Measurements from ENCODE around the gene DIDO1.

The DIDO1 gene

GRCh38 chr20:62911701-62912280 lies 14.5 kb downstream of the DIDO1 start:
- Histone ChIP-seq H3K36me3 (ENCODE audit: control insufficient read depth in 1 of 2, insufficient read depth in 2 of 2, low read length in 2 of 2) (peaks cover 54 to 60% of the 10 kb centered on the region in 2 donors), H3K27me3 (ENCODE audit: low read depth, low read length) (no peaks in the 10 kb centered on the region), H3K4me1 (ENCODE audit: control insufficient read depth in 1 of 2, insufficient read depth in 2 of 2, low read length in 2 of 2) (peaks cover 8 to 35% of the 10 kb centered on the region in 2 donors), H3K9me3 (ENCODE audit: control insufficient read depth in 1 of 2, low read length in 2 of 2) (no peaks in the 10 kb centered on the region), H3K27ac (ENCODE audit: low read length) (no peak overlapping the region), H3K4me3 (ENCODE audit: low read depth in 1 of 2, low read length in 2 of 2) (no peak overlapping the region)

GRCh38 chr20:62910777-62911497 lies 15.4 kb downstream of the DIDO1 start:
- Histone ChIP-seq H3K27ac (ENCODE audit: low read length) (no peak overlapping the region), H3K36me3 (ENCODE audit: control insufficient read depth in 1 of 2, insufficient read depth in 2 of 2, low read length in 2 of 2) (peaks cover 63 to 68% of the 10 kb centered on the region in 2 donors), H3K4me3 (ENCODE audit: low read depth in 1 of 2, low read length in 2 of 2) (no peak overlapping the region), H3K4me1 (ENCODE audit: control insufficient read depth in 1 of 2, insufficient read depth in 2 of 2, low read length in 2 of 2) (peaks cover 5 to 27% of the 10 kb centered on the region in 2 donors), H3K27me3 (ENCODE audit: low read depth, low read length) (no peaks in the 10 kb centered on the region), H3K9me3 (ENCODE audit: control insufficient read depth in 1 of 2, low read length in 2 of 2) (no peaks in the 10 kb centered on the region)

GRCh38 chr20:62910217-62910766 lies 16.0 kb downstream of the DIDO1 start:
- Histone ChIP-seq H3K4me3 (ENCODE audit: low read depth in 1 of 2, low read length in 2 of 2) (no peak overlapping the region), H3K4me1 (ENCODE audit: control insufficient read depth in 1 of 2, insufficient read depth in 2 of 2, low read length in 2 of 2) (peaks cover 5 to 21% of the 10 kb centered on the region in 2 donors), H3K27ac (ENCODE audit: low read length) (no peak overlapping the region), H3K36me3 (ENCODE audit: control insufficient read depth in 1 of 2, insufficient read depth in 2 of 2, low read length in 2 of 2) (peaks cover 69 to 75% of the 10 kb centered on the region in 2 donors), H3K9me3 (ENCODE audit: control insufficient read depth in 1 of 2, low read length in 2 of 2) (no peaks in the 10 kb centered on the region), H3K27me3 (ENCODE audit: low read depth, low read length) (no peaks in the 10 kb centered on the region)

DNA sequence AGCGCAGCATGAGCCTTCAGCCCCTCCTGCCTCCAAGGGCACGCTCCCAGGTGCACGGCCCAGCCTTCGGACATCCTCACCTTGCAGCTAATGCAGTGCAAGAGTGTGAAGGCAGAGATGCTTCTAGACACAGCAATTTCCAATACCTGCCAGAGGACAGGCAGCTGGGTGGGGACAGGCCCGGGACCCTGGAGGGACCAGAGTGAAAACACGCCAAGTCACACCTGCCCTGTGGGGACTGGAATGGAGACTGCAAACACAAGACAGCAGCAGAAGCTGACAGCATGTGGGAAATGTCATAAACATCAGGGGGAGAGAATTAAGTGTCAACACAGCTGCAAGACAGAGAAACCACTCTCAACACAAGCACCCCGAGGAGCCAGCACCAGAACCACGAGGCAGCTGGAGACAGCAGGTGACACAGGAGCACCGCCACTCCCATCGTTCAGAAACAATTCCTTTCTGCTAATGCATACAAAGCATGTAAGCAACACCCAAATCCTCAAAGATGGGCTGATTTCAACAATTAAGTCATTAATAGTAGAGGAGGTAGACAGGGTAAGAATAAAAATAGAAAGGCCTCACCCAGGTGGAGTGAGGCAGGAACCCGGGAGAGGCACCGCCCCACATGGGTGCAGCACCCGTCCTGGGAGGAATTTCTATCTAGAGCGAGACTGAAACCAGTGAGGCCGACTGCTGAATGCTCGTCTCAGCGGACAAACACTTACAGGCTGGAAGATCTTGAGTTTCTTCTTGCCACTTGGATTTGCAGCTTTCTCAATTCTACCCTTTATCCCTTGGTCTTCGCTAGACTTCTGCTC lies 17.1 kb downstream of the DIDO1 start:
- no peak overlapping the region for H3K27ac ChIP-seq (ENCODE audit: low read length)
- H3K27me3 ChIP-seq (ENCODE audit: low read depth, low read length), result no peaks in the 10 kb centered on the region
- H3K4me1 ChIP-seq (ENCODE audit: control insufficient read depth in 1 of 2, insufficient read depth in 2 of 2, low read length in 2 of 2), result peaks cover 0 to 12% of the 10 kb centered on the region in 2 donors
- H3K9me3 ChIP-seq (ENCODE audit: control insufficient read depth in 1 of 2, low read length in 2 of 2), result no peaks in the 10 kb centered on the region
- H3K4me3 ChIP-seq (ENCODE audit: low read depth in 1 of 2, low read length in 2 of 2), result no peak overlapping the region
- peaks cover 76 to 82% of the 10 kb centered on the region in 2 donors for H3K36me3 ChIP-seq (ENCODE audit: control insufficient read depth in 1 of 2, insufficient read depth in 2 of 2, low read length in 2 of 2)

- Histone ChIP-seq H3K4me1 (ENCODE audit: control insufficient read depth in 1 of 2, insufficient read depth in 2 of 2, low read length in 2 of 2) (no peaks in the 10 kb centered on the region), H3K27ac (ENCODE audit: low read length) (no peak overlapping the region), H3K4me3 (ENCODE audit: low read depth in 1 of 2, low read length in 2 of 2) (no peak overlapping the region), H3K27me3 (ENCODE audit: low read depth, low read length) (no peaks in the 10 kb centered on the region), H3K36me3 (ENCODE audit: control insufficient read depth in 1 of 2, insufficient read depth in 2 of 2, low read length in 2 of 2) (peaks cover 81 to 86% of the 10 kb centered on the region in 2 donors), H3K9me3 (ENCODE audit: control insufficient read depth in 1 of 2, low read length in 2 of 2) (no peaks in the 10 kb centered on the region)
These were observed 18.7 kb downstream of the DIDO1 start for GRCh38 chr20:62907384-62908317.

DNA sequence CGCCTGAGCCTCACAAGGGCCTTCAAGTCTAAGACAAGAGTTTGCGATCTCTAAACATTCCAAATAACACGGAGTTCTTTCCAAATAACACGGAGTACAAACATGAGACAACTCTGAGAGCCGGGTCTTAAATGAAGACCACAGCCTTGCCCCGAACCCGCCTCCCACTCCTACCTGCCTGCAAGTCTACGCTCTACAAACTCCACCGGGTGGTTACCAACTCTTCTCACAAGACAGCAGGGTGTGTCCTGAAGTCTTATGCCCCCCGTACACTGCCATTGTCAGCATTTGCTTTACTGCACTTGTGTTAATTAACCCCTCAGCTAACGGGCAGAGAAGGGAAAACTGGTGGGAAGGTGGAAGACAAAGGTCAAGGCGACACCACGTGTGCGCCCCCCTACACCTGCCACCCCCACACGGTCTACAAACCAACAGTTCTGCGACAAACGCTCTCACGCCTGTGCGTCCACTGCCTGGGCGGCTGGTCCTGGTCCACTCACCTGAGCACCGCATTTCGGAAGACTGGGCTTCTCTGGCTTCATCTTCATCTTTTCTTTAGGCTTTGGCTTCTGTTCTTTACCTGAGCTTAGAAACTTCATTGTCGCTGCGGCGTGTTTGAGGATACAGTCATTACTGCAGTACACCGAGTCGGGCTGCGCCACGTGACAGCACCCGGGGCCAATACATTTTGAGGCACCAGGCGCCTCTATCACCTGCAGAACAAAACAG lies 19.5 kb downstream of the DIDO1 start:
- Histone ChIP-seq H3K9me3 (ENCODE audit: control insufficient read depth in 1 of 2, low read length in 2 of 2) (no peaks in the 10 kb centered on the region), H3K4me3 (ENCODE audit: low read depth in 1 of 2, low read length in 2 of 2) (no peak overlapping the region), H3K27ac (ENCODE audit: low read length) (no peak overlapping the region), H3K36me3 (ENCODE audit: control insufficient read depth in 1 of 2, insufficient read depth in 2 of 2, low read length in 2 of 2) (peaks cover 82 to 87% of the 10 kb centered on the region in 2 donors), H3K27me3 (ENCODE audit: low read depth, low read length) (no peaks in the 10 kb centered on the region), H3K4me1 (ENCODE audit: control insufficient read depth in 1 of 2, insufficient read depth in 2 of 2, low read length in 2 of 2) (no peaks in the 10 kb centered on the region)

- no peaks in the 10 kb centered on the region for H3K9me3 ChIP-seq (ENCODE audit: control insufficient read depth in 1 of 2, low read length in 2 of 2)
- H3K4me3 ChIP-seq (ENCODE audit: low read depth in 1 of 2, low read length in 2 of 2), result no peak overlapping the region
- no peak overlapping the region for H3K27ac ChIP-seq (ENCODE audit: low read length)
- no peaks in the 10 kb centered on the region for H3K27me3 ChIP-seq (ENCODE audit: low read depth, low read length)
- no peaks in the 10 kb centered on the region for H3K4me1 ChIP-seq (ENCODE audit: control insufficient read depth in 1 of 2, insufficient read depth in 2 of 2, low read length in 2 of 2)
- H3K36me3 ChIP-seq (ENCODE audit: control insufficient read depth in 1 of 2, insufficient read depth in 2 of 2, low read length in 2 of 2), result peaks cover 81 to 83% of the 10 kb centered on the region in 2 donors
These were observed 20.1 kb downstream of the DIDO1 start for GRCh38 chr20:62906209-62906608.

- Histone ChIP-seq H3K4me1 (ENCODE audit: control insufficient read depth in 1 of 2, insufficient read depth in 2 of 2, low read length in 2 of 2) (peaks cover 0 to 2% of the 10 kb centered on the region in 2 donors), H3K4me3 (ENCODE audit: low read depth in 1 of 2, low read length in 2 of 2) (no peak overlapping the region), H3K9me3 (ENCODE audit: control insufficient read depth in 1 of 2, low read length in 2 of 2) (no peaks in the 10 kb centered on the region), H3K27ac (ENCODE audit: low read length) (no peak overlapping the region), H3K27me3 (ENCODE audit: low read depth, low read length) (no peaks in the 10 kb centered on the region), H3K36me3 (ENCODE audit: control insufficient read depth in 1 of 2, insufficient read depth in 2 of 2, low read length in 2 of 2) (peaks cover 76 to 78% of the 10 kb centered on the region in 2 donors)
These were observed 20.7 kb downstream of the DIDO1 start for GRCh38 chr20:62905536-62906117.

DNA sequence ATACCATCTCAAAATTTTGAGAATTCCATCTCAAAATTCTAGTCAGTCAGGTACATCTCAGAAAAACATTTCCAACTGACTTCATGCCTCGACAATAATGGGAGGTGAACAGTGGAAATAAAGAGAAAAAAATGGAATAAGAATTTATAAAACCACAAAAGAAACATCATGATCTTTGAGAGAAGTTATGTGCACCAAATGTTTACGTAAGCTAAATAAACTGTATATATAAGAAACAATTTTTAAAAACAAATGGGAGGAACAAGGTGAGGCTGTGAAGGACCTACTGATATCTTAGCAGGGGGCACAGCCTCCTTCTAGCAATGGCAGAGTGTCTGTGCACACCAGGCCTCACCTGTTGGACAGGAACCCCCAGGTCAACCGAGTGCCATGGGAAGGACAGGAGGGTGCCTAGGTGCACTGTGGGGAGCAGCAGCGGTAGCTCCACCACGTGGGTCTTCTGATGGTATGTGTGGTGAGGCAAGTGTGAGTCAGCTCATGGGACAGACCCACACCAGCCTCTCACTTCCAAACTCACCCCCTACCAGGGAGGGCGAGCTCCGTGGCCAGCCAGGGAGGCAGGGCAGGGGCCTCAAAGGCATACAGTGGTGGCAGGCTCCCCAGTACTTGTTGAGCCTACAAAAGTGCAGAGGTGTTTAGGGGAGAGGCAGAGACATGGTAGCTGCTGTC lies 23.2 kb downstream of the DIDO1 start:
- peaks cover 5 to 14% of the 10 kb centered on the region in 2 donors for H3K4me1 ChIP-seq (ENCODE audit: control insufficient read depth in 1 of 2, insufficient read depth in 2 of 2, low read length in 2 of 2)
- H3K27me3 ChIP-seq (ENCODE audit: low read depth, low read length), result no peaks in the 10 kb centered on the region
- no peak overlapping the region for H3K4me3 ChIP-seq (ENCODE audit: low read depth in 1 of 2, low read length in 2 of 2)
- peaks cover 50 to 56% of the 10 kb centered on the region in 2 donors for H3K36me3 ChIP-seq (ENCODE audit: control insufficient read depth in 1 of 2, insufficient read depth in 2 of 2, low read length in 2 of 2)
- H3K9me3 ChIP-seq (ENCODE audit: control insufficient read depth in 1 of 2, low read length in 2 of 2), result no peaks in the 10 kb centered on the region
- no peak overlapping the region for H3K27ac ChIP-seq (ENCODE audit: low read length)

All from muscle layer of duodenum (tissue), 2 donors.